ENCODE measurements around the gene RBFOX1. TPM values are rescaled to one million over a fixed set of nuclear protein-coding genes. Genes with fewer than 3 reads are reported as not detected.

RBFOX1 gene
- total RNA-seq, 1 experiment from 2014 or later, result not detected

DNA sequence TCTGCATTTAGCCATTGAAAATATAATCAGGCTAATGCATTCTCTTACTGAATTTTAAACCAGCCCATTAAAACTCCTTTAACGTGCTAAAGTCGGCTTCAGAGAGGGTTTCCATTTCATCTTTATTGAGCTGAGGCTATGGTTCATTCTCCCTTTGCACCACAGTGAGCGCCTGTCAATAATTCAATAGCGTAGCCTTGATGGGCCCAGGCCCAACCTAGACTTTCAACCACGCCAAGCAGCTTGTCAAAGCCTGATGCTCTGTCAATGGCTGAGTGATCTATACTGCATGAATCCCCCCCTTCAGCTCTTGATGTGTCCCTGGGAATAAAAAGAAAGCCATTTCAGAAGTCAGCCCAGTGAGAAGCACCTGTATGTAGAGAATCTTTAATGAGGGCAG lies 106.0 kb downstream of the RBFOX1 start:
- Histone ChIP-seq H3K9me2 (ENCODE audit: insufficient read depth) (no peaks in the 10 kb centered on the region), H3K36me3 (ENCODE audit: control insufficient read depth in 1 of 2, insufficient read depth in 2 of 2, low read length in 2 of 2) (no peaks in the 10 kb centered on the region), H3K4me1 (ENCODE audit: control insufficient read depth in 1 of 2, insufficient read depth in 2 of 2, low read length in 2 of 2) (no peaks in the 10 kb centered on the region), H4K20me1 (ENCODE audit: insufficient read depth) (no peaks in the 10 kb centered on the region), H3K4me2 (ENCODE audit: low read length) (no peak overlapping the region), H3K27ac (ENCODE audit: low read depth, low read length) (no peak overlapping the region), H3K9ac (ENCODE audit: low read length) (no peak overlapping the region), H2AFZ (ENCODE audit: low read depth, low read length, poor library complexity, severe bottlenecking) (no peak overlapping the region), H3K4me3 (replicated peaks in 1 of 2; ENCODE audit: low read depth in 1 of 2, low read length in 2 of 2) (no peak overlapping the region), H3K9me3 (ENCODE audit: control insufficient read depth in 1 of 2, insufficient read depth in 1 of 2, low read depth in 1 of 2, low read length in 2 of 2) (peaks cover 5 to 25% of the 10 kb centered on the region in 2 experiments; a peak in 2 of 4 replicates), H3K27me3 (ENCODE audit: insufficient read depth, low read length) (no peaks in the 10 kb centered on the region), H3K79me2 (ENCODE audit: insufficient read depth, low read length) (no peaks in the 10 kb centered on the region)
- DNase-seq (ENCODE audit: low read depth, low spot score) (no peak), ATAC-seq (no peak)
- CTCF ChIA-PET, result no interaction called here
- intact Hi-C loops (cut with micrococcal nuclease), result no loop called here
- no TSS peak for BruUV-seq (replicated peaks)
- TF ChIP-seq ELF1 (IDR thresholded peaks at IDR 0.05; ENCODE audit: borderline replicate concordance, low read depth) (no peak), EGR1 (IDR thresholded peaks at IDR 0.05; ENCODE audit: low read depth) (no peak), CEBPB (IDR thresholded peaks at IDR 0.05; ENCODE audit: low read depth) (no peak), POLR2A (IDR thresholded peaks at IDR 0.05; ENCODE audit: borderline replicate concordance, extremely low read depth, insufficient read depth, insufficient read length) (no peak), POLR2AphosphoS5 (IDR thresholded peaks at IDR 0.05; ENCODE audit: low read depth, low read length) (no peak), SP1 (IDR thresholded peaks at IDR 0.05; ENCODE audit: low read depth) (no peak), JUND (IDR thresholded peaks at IDR 0.05) (no peak), ZNF274 (IDR thresholded peaks at IDR 0.05; ENCODE audit: low read depth, low read length) (no peak), EZH2phosphoT487 (IDR thresholded peaks at IDR 0.05; ENCODE audit: borderline replicate concordance) (no peak), FOSL1 (IDR thresholded peaks at IDR 0.05; ENCODE audit: low read depth) (no peak), TCF7L2 (IDR thresholded peaks at IDR 0.05; ENCODE audit: borderline replicate concordance, extremely low read depth, insufficient read depth, insufficient read length) (no peak), ZFX (IDR thresholded peaks at IDR 0.05) (no peak), RAD21 (IDR thresholded peaks at IDR 0.05; ENCODE audit: low read depth) (no peak), EZH2 (IDR thresholded peaks at IDR 0.05) (no peak), SRF (IDR thresholded peaks at IDR 0.05; ENCODE audit: low read depth) (no peak), YY1 (IDR thresholded peaks at IDR 0.05; ENCODE audit: extremely low read depth, insufficient replicate concordance, low read depth, low read length) (no peak)
- TF ChIP-seq, protein P1, sequence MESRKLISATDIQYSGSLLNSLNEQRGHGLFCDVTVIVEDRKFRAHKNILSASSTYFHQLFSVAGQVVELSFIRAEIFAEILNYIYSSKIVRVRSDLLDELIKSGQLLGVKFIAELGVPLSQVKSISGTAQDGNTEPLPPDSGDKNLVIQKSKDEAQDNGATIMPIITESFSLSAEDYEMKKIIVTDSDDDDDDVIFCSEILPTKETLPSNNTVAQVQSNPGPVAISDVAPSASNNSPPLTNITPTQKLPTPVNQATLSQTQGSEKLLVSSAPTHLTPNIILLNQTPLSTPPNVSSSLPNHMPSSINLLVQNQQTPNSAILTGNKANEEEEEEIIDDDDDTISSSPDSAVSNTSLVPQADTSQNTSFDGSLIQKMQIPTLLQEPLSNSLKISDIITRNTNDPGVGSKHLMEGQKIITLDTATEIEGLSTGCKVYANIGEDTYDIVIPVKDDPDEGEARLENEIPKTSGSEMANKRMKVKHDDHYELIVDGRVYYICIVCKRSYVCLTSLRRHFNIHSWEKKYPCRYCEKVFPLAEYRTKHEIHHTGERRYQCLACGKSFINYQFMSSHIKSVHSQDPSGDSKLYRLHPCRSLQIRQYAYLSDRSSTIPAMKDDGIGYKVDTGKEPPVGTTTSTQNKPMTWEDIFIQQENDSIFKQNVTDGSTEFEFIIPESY (IDR thresholded peaks at IDR 0.05; ENCODE audit: extremely low read depth, insufficient replicate concordance, low read length), result no peak
- TF ChIP-seq, protein P2, sequence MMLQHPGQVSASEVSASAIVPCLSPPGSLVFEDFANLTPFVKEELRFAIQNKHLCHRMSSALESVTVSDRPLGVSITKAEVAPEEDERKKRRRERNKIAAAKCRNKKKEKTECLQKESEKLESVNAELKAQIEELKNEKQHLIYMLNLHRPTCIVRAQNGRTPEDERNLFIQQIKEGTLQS (IDR thresholded peaks at IDR 0.05), result no peak
- TF ChIP-seq, protein P3, sequence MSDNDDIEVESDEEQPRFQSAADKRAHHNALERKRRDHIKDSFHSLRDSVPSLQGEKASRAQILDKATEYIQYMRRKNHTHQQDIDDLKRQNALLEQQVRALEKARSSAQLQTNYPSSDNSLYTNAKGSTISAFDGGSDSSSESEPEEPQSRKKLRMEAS (IDR thresholded peaks at IDR 0.05), result no peak
- TF ChIP-seq, protein P4, sequence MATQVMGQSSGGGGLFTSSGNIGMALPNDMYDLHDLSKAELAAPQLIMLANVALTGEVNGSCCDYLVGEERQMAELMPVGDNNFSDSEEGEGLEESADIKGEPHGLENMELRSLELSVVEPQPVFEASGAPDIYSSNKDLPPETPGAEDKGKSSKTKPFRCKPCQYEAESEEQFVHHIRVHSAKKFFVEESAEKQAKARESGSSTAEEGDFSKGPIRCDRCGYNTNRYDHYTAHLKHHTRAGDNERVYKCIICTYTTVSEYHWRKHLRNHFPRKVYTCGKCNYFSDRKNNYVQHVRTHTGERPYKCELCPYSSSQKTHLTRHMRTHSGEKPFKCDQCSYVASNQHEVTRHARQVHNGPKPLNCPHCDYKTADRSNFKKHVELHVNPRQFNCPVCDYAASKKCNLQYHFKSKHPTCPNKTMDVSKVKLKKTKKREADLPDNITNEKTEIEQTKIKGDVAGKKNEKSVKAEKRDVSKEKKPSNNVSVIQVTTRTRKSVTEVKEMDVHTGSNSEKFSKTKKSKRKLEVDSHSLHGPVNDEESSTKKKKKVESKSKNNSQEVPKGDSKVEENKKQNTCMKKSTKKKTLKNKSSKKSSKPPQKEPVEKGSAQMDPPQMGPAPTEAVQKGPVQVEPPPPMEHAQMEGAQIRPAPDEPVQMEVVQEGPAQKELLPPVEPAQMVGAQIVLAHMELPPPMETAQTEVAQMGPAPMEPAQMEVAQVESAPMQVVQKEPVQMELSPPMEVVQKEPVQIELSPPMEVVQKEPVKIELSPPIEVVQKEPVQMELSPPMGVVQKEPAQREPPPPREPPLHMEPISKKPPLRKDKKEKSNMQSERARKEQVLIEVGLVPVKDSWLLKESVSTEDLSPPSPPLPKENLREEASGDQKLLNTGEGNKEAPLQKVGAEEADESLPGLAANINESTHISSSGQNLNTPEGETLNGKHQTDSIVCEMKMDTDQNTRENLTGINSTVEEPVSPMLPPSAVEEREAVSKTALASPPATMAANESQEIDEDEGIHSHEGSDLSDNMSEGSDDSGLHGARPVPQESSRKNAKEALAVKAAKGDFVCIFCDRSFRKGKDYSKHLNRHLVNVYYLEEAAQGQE (IDR thresholded peaks at IDR 0.05; ENCODE audit: low read depth), result no peak
- RAD21 ChIA-PET (ENCODE audit: low non-redundant PET in 1 of 2, low total read pairs in 2 of 2, uncharacterized antibody in 2 of 2, unreplicated experiment in 2 of 2), result no interaction called here
- POLR2A ChIA-PET, result no interaction called here
